Endodermal cell (in vitro differentiated cells): ENCODE data around the gene SRMS. TPM values are rescaled to one million over a fixed set of nuclear protein-coding genes. Genes with fewer than 3 reads are reported as not detected.

Source experiments
- DNase-seq: peaks from one replicate; pipeline ENCODE4 v3.0.0-alpha.2; 2017
- H3K27ac ChIP-seq: 2 replicates; pipeline ENCODE4 v1.5.1; 2013; ENCODE audit warnings: mild to moderate bottlenecking, low read depth, low read length, moderate library complexity
- H3K27me3 ChIP-seq: 2 replicates; pipeline ENCODE4 v1.6.1; 2013; ENCODE audit warnings: mild to moderate bottlenecking, low read length, moderate library complexity; ENCODE audit not compliant: insufficient read depth, control insufficient read depth, poor library complexity, severe bottlenecking
- H3K36me3 ChIP-seq: 2 replicates; pipeline ENCODE4 v1.7.0; 2013; ENCODE audit warnings: mild to moderate bottlenecking, low read length, moderate library complexity; ENCODE audit not compliant: control insufficient read depth, insufficient read depth
- H3K4me1 ChIP-seq: one replicate; pipeline ENCODE4 v1.7.0; 2013; ENCODE audit warnings: low read length; ENCODE audit not compliant: control insufficient read depth, insufficient read depth
- H3K4me3 ChIP-seq: 2 replicates; pipeline ENCODE4 v1.5.1; 2013; ENCODE audit warnings: mild to moderate bottlenecking, low read length, moderate library complexity
- H3K9ac ChIP-seq: 2 replicates; pipeline ENCODE4 v1.6.1; 2013; ENCODE audit warnings: mild to moderate bottlenecking, low read length, moderate library complexity; ENCODE audit not compliant: poor library complexity, severe bottlenecking; ENCODE audit errors: extremely low read depth
- H3K9me3 ChIP-seq: 2 replicates; pipeline ENCODE4 v1.6.1; 2013; ENCODE audit warnings: mild to moderate bottlenecking, low read length, moderate library complexity; ENCODE audit not compliant: control insufficient read depth
- H3K27ac Mint-ChIP-seq: 2 replicates; pipeline ENCODE4 v1.8.0; 2020; ENCODE audit warnings: mixed read lengths
- H3K27me3 Mint-ChIP-seq: 2 replicates; pipeline ENCODE4 v1.8.0; 2021; ENCODE audit warnings: mild to moderate bottlenecking, mixed read lengths; ENCODE audit not compliant: insufficient read depth
- H3K36me3 Mint-ChIP-seq: 2 replicates; pipeline ENCODE4 v1.8.0; 2020; ENCODE audit warnings: low read depth, mixed read lengths
- H3K4me1 Mint-ChIP-seq: 2 replicates; pipeline ENCODE4 v1.8.0; 2020; ENCODE audit warnings: mixed read lengths
- H3K4me3 Mint-ChIP-seq: 2 replicates; pipeline ENCODE4 v1.8.0; 2020; ENCODE audit warnings: mild to moderate bottlenecking, moderate library complexity, mixed read lengths
- H3K9me3 Mint-ChIP-seq: 2 replicates; pipeline ENCODE4 v1.8.0; 2020; ENCODE audit warnings: mild to moderate bottlenecking, mixed read lengths
- WGBS, 2 experiments: methylation state at CpG; one replicate each; pipeline versions ENCODE4 v1.1.5 to v1.1.7; 2013; ENCODE audit warnings: missing lambda C conversion rate in 2 of 2, mixed read lengths in 1 of 2; ENCODE audit not compliant: insufficient coverage in 1 of 2, insufficient read length in 1 of 2; 5-methylcytosine and 5-hydroxymethylcytosine counted together
- total RNA-seq, 2 donors: library from RNA; stranded (reverse); fragmentation: NEBNext Ultra II Directional in 1 of 2; extraction: Animal tissue kit (Norgen Biotek cat#: 25700) in 1 of 2; gene quantifications; 2 replicates in 1 of 2; 3 replicates in 1 of 2; pipeline ENCODE4 v1.2.1, GENCODE V29; 2021
- TF ChIP-seq, protein P1 (sequence below): fragments of 200-600 bp; sonication (generic); conservative IDR thresholded peaks from 2 replicates; pipeline ENCODE4 v1.5.0; 2021; ENCODE audit warnings: antibody characterized with exemption, mild to moderate bottlenecking

SRMS gene
- total RNA-seq, 2 donors from 2014 or later: not detected

DNA sequence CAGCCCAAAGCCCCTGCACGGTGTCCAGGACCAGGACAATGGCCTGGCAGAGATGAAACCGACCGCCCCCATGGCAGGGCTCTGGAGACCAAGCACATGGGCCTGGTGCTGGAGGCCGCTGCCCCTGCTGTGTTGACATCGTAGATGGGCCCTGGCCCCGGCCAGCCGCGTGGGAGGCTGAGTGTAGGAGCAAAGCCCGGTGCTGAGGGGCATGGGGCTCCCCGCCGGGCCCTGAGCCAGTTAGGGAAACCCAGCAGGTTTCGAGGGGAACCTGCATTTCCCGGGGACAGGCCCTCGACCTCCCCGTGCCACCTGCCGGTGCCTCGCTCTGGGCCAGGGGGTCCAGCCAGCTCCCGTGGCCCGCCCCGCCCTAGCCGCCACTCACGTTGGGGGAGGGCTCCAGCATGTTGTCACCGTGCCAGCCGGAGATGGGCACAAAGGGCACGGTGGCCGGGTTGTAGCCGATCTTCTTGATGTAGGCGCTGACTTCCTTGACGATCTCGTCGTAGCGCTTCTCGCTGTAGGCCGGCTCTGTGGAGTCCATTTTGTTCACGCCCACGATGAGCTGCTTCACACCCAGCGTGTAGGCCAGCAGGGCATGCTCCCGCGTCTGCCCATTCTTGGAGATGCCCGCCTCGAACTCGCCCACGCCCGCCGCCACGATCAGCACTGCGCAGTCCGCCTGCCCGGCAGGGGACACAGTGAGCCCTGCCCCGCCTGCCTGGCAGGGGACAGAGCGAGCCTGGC, 53.0 kb downstream of the SRMS start:
- H3K4me1 ChIP-seq: no peaks in the 10 kb centered on the region
- H3K27me3 ChIP-seq: peaks cover 33% of the 10 kb centered on the region
- H3K9me3 ChIP-seq: no peaks in the 10 kb centered on the region
- TF ChIP-seq, protein P1, sequence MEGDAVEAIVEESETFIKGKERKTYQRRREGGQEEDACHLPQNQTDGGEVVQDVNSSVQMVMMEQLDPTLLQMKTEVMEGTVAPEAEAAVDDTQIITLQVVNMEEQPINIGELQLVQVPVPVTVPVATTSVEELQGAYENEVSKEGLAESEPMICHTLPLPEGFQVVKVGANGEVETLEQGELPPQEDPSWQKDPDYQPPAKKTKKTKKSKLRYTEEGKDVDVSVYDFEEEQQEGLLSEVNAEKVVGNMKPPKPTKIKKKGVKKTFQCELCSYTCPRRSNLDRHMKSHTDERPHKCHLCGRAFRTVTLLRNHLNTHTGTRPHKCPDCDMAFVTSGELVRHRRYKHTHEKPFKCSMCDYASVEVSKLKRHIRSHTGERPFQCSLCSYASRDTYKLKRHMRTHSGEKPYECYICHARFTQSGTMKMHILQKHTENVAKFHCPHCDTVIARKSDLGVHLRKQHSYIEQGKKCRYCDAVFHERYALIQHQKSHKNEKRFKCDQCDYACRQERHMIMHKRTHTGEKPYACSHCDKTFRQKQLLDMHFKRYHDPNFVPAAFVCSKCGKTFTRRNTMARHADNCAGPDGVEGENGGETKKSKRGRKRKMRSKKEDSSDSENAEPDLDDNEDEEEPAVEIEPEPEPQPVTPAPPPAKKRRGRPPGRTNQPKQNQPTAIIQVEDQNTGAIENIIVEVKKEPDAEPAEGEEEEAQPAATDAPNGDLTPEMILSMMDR: no peak
- no peaks in the 10 kb centered on the region for H3K36me3 ChIP-seq
- peaks cover 7% of the 10 kb centered on the region for H3K36me3 Mint-ChIP-seq
- no peak overlapping the region for H3K4me3 Mint-ChIP-seq
- H3K4me1 Mint-ChIP-seq: no peaks in the 10 kb centered on the region
- no peak overlapping the region for H3K9ac ChIP-seq
- no peaks in the 10 kb centered on the region for H3K9me3 Mint-ChIP-seq
- DNase-seq: no peak
- WGBS, 2 experiments: 92 to 93% methylated on average over 31 to 51 of the region's 51 CpGs
- no peak overlapping the region for H3K27ac Mint-ChIP-seq
- no peak overlapping the region for H3K4me3 ChIP-seq
- H3K27me3 Mint-ChIP-seq: peaks cover 42% of the 10 kb centered on the region
- H3K27ac ChIP-seq: no peak overlapping the region

DNA sequence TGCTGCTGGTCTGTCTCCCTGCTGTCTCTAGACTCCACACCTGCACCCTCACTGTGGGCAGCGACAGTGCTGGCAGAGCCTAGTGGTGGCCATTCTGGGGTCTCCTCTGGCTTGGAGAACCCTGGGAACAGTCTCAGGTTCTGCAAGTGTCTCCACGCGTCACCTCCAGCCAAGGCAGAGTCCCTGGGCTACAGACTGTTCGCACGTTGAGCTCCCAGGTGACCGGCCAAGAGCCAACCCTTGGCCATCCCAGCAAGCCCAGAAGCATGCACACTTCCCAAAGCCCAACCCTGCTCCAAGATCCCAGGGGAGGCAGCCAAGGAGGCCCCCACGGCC, 53.5 kb downstream of the SRMS start:
- H3K9me3 ChIP-seq: no peaks in the 10 kb centered on the region
- H3K36me3 Mint-ChIP-seq: peaks cover 7% of the 10 kb centered on the region
- no peaks in the 10 kb centered on the region for H3K9me3 Mint-ChIP-seq
- no peaks in the 10 kb centered on the region for H3K36me3 ChIP-seq
- DNase-seq: no peak
- H3K27ac Mint-ChIP-seq: no peak overlapping the region
- H3K4me1 ChIP-seq: no peaks in the 10 kb centered on the region
- H3K9ac ChIP-seq: no peak overlapping the region
- H3K27me3 Mint-ChIP-seq: peaks cover 42% of the 10 kb centered on the region
- 86 to 92% methylated on average over 6 to 7 of the region's 7 CpGs for WGBS, 2 experiments
- H3K4me1 Mint-ChIP-seq: no peaks in the 10 kb centered on the region
- H3K27ac ChIP-seq: no peak overlapping the region
- H3K4me3 Mint-ChIP-seq: no peak overlapping the region
- TF ChIP-seq, protein P1: no peak
- peaks cover 34% of the 10 kb centered on the region for H3K27me3 ChIP-seq
- H3K4me3 ChIP-seq: no peak overlapping the region

DNA sequence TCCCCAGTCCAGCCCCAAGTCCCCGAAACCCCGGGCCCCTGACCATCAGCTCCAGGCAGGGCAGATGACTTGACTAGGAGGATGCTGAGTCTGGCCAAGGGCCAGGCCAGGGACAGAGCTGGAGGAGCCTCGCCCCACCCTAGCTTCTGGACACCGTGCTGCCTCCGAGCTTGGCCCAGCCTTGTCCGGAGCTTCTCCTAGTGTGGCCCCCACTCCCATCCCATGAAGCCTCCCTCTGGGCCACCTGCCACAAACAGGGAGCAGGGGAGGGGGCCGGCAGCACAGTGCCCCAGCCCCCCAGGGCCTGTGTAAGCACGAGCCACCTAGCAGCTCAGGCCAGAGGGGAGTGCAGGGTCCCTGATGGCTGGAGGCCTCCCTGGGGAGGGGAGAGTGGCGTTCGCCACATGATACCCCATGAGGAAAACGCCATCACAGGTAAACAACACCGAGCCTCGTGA, 54.0 kb downstream of the SRMS start:
- H3K4me1 Mint-ChIP-seq: no peaks in the 10 kb centered on the region
- peaks cover 7% of the 10 kb centered on the region for H3K36me3 Mint-ChIP-seq
- no peak overlapping the region for H3K27ac Mint-ChIP-seq
- Histone ChIP-seq H3K27me3 (peaks cover 39% of the 10 kb centered on the region), H3K9ac (no peak overlapping the region), H3K27ac (no peak overlapping the region), H3K9me3 (no peaks in the 10 kb centered on the region), H3K36me3 (no peaks in the 10 kb centered on the region), H3K4me1 (no peaks in the 10 kb centered on the region), H3K4me3 (no peak overlapping the region)
- no peaks in the 10 kb centered on the region for H3K9me3 Mint-ChIP-seq
- no peak overlapping the region for H3K4me3 Mint-ChIP-seq
- DNase-seq: no peak
- peaks cover 47% of the 10 kb centered on the region for H3K27me3 Mint-ChIP-seq
- 83 to 90% methylated on average over 4 to 13 of the region's 13 CpGs for WGBS, 2 experiments
- TF ChIP-seq, protein P1: no peak
